Choroid plexus epithelial cell (primary cell): Measurements from ENCODE around the gene COL4A2.
"Not testable (repeated sequence)": the region's sequence is repeated elsewhere in the genome, so short reads cannot be mapped to it uniquely, and the experiment has no call there.

ENCODE experiments used
- DNase-seq: peaks from one replicate; pipeline ENCODE4 v3.0.0-alpha.2; 2010; ENCODE audit warnings: low read depth
- H3K4me3 ChIP-seq: 2 replicates; pipeline ENCODE4 v1.5.1; 2011; ENCODE audit warnings: low read depth, mild to moderate bottlenecking, control low read depth, low read length, moderate library complexity
- TF ChIP-seq, protein P1 (sequence below): conservative IDR thresholded peaks from 2 replicates; pipeline ENCODE4 v1.5.1; 2011; ENCODE audit warnings: low read depth, mild to moderate bottlenecking, control low read depth, inconsistent platforms, low read length, moderate library complexity

Gene COL4A2

DNA sequence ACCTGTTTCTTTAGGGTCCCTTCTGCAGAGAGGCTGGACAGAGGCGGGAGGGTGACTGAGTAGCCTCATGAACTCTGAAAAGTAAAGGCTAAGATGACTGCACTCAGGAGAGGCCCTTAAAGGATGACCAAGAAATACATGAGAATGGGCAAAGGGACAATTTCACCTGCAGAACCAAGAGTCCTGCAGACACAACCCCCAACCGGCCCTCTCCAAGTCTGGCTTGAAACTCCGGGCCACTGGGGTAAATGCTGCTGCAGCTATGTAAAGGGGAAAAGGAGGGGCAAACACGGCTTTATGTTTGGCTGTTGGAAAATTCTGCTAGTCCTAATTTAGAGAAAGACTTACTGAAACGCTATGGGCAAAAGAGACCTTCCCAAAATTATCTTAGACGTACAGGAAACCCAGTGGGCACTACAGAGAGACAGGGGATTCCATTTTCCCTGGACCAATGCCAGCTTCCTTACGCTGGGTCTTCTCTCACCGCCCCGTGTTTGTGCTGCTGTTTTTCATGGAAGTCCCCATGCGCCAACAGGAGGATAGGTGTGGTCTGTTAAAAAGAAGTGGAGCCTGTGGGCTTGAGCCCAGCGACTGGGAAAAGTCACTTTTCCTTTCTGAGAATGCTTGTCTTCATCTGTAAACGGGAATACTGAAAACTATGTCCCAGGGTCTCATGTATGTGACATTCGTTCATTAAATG, 10.6 kb downstream of the COL4A2 start:
- DNase-seq = no peak
- no peak overlapping the region for H3K4me3 ChIP-seq
- TF ChIP-seq, protein P1, sequence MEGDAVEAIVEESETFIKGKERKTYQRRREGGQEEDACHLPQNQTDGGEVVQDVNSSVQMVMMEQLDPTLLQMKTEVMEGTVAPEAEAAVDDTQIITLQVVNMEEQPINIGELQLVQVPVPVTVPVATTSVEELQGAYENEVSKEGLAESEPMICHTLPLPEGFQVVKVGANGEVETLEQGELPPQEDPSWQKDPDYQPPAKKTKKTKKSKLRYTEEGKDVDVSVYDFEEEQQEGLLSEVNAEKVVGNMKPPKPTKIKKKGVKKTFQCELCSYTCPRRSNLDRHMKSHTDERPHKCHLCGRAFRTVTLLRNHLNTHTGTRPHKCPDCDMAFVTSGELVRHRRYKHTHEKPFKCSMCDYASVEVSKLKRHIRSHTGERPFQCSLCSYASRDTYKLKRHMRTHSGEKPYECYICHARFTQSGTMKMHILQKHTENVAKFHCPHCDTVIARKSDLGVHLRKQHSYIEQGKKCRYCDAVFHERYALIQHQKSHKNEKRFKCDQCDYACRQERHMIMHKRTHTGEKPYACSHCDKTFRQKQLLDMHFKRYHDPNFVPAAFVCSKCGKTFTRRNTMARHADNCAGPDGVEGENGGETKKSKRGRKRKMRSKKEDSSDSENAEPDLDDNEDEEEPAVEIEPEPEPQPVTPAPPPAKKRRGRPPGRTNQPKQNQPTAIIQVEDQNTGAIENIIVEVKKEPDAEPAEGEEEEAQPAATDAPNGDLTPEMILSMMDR = no peak

DNA sequence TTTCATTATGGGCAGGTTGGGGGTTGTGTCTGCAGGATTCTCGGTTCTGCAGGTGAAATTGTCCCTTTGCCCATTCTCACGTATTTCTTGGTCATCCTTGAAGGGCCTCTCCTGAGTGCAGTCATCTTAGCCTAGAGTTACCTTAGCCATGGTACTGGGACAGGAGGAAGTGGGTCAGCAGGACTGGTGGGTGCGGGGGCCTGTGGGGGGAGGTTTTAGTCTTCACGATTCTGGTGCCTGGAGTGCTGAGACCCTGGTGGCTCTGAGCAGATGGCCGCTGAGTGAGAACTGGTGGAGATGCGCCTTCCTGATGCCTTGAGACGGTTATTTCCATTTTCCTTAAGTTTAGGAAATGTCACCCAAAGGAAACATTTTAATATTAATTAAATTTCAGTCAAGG, 11.8 kb downstream of the COL4A2 start:
- H3K4me3 ChIP-seq = no peak overlapping the region
- no peak for DNase-seq
- TF ChIP-seq, protein P1 = no peak

DNA sequence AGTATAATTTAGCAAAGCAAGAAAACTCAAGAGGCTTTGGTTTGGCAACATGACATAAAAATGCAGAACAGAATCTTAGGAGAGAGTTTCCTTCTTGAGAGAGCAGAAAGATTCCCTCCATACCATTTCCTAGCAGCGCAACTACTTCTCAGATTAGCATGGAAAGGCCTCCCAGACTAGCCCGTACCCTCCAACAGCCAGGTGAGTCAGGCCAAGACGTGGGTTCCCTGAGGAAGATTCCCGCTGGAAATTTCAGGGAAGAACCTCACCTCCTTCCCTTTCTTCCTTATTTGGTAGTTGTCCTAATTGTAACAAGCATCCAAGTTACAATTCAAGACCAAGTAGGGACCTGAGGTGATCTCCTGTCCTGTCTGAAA, 12.3 kb downstream of the COL4A2 start:
- TF ChIP-seq, protein P1 = no peak
- no peak for DNase-seq
- H3K4me3 ChIP-seq = no peak overlapping the region

DNA sequence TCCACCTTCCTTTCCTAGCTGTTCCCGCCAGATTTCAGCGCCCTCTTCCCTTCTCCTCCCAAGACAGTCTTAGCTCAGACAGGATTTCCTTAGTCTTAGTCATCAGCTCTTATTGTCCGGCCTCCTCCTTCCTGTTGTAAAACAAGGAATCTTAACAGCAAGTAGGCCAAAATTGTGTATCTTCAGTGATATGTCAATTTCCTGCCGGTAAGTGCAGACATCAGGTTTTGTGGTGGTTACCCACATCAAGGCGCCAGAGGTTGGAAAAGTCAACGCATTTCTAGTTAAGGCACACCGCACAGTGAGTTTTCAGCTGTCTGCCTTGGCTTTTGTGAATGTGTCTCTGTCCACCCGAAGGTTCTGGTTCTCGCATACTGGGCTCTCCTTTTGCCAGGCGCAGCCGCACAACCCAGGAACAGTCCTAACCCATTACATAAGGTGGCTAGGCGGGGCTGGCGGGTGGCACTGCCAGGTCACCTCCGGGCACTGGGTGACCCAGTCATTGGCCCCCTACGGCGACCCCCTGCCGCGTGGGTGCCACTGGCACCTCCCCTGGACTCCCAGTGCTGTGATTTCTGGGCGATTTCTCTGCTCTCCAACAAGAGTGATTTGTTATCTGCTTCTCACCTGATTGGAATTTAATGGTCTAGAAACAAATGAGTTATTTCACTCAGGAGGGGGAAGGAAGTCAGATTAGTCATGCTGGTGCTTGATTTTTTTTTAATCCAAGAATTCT, 12.9 kb downstream of the COL4A2 start:
- peak; percentile 80 for DNase-seq
- peak overlapping the region; percentile 26 for H3K4me3 ChIP-seq
- TF ChIP-seq, protein P1 = no peak

DNA sequence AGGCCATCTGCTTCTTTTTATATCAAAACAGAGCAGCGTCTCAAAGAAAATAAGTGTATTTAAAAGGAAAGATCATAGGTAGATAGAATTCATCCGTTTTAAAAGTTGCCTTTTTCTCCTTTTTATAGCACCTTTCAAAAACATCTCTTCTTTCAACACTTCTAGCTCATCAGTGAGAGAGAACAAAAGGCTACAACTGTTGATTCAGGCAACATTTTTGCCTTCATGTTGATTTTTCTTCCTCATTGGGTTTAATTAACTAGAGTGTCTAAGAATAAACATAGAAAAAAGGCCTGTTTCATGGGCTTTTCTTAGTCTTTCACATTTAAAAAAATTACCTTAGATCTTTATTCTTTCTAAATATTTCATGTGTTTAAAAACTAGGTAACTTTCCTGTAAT, 13.6 kb downstream of the COL4A2 start:
- TF ChIP-seq, protein P1 = no peak

DNA sequence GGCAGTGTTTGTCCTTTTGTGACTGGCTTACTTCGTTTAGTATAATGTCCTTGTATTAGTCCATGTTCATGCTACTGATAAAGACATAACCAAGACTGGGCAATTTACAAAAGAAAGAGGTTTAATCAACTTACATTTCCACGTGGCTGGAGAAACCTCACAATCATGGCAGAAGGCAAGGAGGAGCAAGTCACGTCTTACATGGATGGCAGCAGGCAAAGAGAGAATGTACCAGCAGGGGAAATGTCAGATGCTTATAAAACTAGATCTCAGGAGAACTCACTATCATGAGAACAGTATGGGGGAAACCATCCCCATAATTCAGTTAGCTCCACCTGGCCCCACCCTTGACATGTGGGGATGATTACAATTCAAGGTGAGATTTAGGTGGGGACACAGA, 14.5 kb downstream of the COL4A2 start:
- not testable (repeated sequence) for H3K4me3 ChIP-seq

More for the DNA sequence above, 13.6 kb downstream of the COL4A2 start:
- DNase-seq = no peak
- H3K4me3 ChIP-seq = no peak overlapping the region

DNA sequence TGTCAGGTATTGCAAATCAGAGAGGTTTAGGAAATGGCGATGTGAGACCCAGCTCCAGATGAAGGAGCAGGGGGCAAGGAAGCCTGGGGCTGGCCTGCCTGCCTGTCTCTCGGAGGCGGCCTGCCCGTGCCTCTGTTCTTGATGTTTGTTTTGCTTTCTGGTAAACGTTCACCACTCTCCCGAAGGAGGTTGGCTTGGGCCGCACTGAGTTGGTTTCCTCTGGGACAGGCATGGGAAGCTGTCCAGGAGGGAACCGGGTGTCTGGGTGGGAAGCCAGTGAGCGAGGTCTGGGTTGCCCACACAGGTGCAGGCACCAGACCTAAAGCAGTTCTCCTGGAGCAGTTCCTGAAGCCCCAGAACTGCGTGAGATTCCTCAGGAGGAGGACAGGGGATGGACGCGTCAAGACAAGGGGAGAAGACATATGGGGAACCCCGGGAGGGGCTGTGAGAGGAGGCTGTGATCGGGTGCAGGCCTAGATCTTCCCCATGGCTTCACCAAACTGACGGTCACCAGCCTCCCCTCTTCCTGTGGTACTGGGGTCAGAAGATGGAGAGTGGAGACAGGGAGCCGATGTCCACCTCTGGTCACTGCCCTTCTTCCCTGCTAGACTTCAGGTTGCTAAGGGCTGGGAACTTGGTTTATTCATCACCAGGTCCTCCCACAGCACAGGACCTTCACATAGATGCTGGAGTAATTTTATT, 15.2 kb downstream of the COL4A2 start:
- no peak overlapping the region for H3K4me3 ChIP-seq
- no peak for DNase-seq

More for the DNA sequence above, 14.5 kb downstream of the COL4A2 start:
- DNase-seq = not testable (repeated sequence)

More for the DNA sequence above, 15.2 kb downstream of the COL4A2 start:
- TF ChIP-seq, protein P1 = no peak
